Measurements from ENCODE around the gene STX1B.

GRCh38 chr16:30976486-30976885 is 34.0 kb downstream of the STX1B start:
- TF ChIP-seq CTCF (conservative IDR thresholded peaks at IDR 0.05) (no peak), EZH2 (IDR thresholded peaks at IDR 0.05; ENCODE audit: low read depth) (no peak)
